Type B pancreatic cell (in vitro differentiated cells): ENCODE measurements around the gene TSHZ2. TPM values are rescaled to one million over a fixed set of nuclear protein-coding genes. Genes with fewer than 3 reads are reported as not detected.

Experiments
- DNase-seq: peaks from one replicate; pipeline ENCODE4 v3.0.0; 2021; ENCODE audit warnings: mixed read lengths; ENCODE audit not compliant: unreplicated experiment; ENCODE audit errors: extremely low spot score
- H3K27ac Mint-ChIP-seq: 2 replicates; pipeline ENCODE4 v1.8.0; 2021; ENCODE audit warnings: mild to moderate bottlenecking, mixed read lengths
- H3K27me3 Mint-ChIP-seq: 2 replicates; pipeline ENCODE4 v1.8.0; 2021; ENCODE audit warnings: mixed read lengths
- H3K36me3 Mint-ChIP-seq: 2 replicates; pipeline ENCODE4 v1.8.0; 2021; ENCODE audit warnings: mixed read lengths
- H3K4me1 Mint-ChIP-seq: one replicate; pipeline ENCODE4 v1.8.0; 2021; ENCODE audit warnings: mixed read lengths; ENCODE audit not compliant: unreplicated experiment
- H3K4me3 Mint-ChIP-seq: 2 replicates; pipeline ENCODE4 v1.8.0; 2021; ENCODE audit warnings: mild to moderate bottlenecking, mixed read lengths
- H3K9me3 Mint-ChIP-seq: 2 replicates; pipeline ENCODE4 v1.8.0; 2021; ENCODE audit warnings: mixed read lengths
- total RNA-seq: library from RNA; stranded (reverse); gene quantifications from 2 replicates; pipeline ENCODE4 v1.2.1, GENCODE V29; 2021; ENCODE audit warnings: low replicate concordance
- TF ChIP-seq, protein P1 (sequence below): fragments of 200-600 bp; sonication (generic); conservative IDR thresholded peaks from 2 replicates; pipeline ENCODE4 v1.5.0; 2021; ENCODE audit warnings: antibody characterized with exemption, mild to moderate bottlenecking

The TSHZ2 gene
- total RNA-seq, 1 donor from 2014 or later = 45.5 TPM

DNA sequence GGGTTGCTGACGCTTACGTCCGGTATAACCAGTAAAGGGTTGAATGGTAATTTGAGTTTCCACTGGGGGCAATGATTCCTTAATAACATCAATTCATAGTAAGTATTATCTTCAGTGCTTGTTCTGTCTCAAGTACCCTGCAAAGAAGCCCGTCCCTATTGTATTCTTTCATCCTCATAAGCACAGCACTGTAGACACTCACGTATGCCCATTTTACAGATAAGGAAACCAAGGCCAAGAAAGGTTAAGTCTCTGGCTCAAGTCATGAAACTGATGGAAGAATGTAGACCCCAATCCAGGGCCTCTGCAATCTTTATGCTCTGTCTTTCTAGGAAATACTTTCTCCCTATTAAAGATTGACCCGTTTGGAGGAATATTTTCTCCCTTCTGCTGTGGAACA, 370.3 kb downstream of the TSHZ2 start:
- DNase-seq = no peak
- H3K9me3 Mint-ChIP-seq = peaks cover 9% of the 10 kb centered on the region
- no peak overlapping the region for H3K4me3 Mint-ChIP-seq
- peaks cover 11% of the 10 kb centered on the region for H3K36me3 Mint-ChIP-seq
- TF ChIP-seq, protein P1, sequence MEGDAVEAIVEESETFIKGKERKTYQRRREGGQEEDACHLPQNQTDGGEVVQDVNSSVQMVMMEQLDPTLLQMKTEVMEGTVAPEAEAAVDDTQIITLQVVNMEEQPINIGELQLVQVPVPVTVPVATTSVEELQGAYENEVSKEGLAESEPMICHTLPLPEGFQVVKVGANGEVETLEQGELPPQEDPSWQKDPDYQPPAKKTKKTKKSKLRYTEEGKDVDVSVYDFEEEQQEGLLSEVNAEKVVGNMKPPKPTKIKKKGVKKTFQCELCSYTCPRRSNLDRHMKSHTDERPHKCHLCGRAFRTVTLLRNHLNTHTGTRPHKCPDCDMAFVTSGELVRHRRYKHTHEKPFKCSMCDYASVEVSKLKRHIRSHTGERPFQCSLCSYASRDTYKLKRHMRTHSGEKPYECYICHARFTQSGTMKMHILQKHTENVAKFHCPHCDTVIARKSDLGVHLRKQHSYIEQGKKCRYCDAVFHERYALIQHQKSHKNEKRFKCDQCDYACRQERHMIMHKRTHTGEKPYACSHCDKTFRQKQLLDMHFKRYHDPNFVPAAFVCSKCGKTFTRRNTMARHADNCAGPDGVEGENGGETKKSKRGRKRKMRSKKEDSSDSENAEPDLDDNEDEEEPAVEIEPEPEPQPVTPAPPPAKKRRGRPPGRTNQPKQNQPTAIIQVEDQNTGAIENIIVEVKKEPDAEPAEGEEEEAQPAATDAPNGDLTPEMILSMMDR = no peak
- H3K4me1 Mint-ChIP-seq = peaks cover 5% of the 10 kb centered on the region
- H3K27me3 Mint-ChIP-seq = no peaks in the 10 kb centered on the region
- H3K27ac Mint-ChIP-seq = no peak overlapping the region

DNA sequence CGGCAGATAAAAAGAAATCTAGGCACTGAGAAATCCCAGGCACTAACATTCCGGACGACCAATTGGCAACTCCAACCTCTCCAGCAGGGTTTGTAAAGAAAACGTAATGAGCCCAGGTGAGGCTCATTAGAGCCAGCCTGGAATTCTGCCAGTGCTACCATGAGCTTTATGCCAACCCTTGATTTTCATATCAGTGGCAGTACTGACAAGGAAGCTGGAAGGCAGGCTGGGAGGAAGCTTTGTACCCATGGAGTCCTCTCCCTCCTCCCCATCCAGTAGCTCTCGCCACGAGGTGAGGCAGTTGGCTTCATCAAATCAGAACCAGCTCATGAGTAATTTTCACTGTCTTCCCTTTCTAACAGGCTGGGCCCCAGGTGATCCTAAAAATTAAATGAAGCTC, 371.3 kb downstream of the TSHZ2 start:
- no peak for DNase-seq
- Mint-ChIP-seq H3K36me3 (peaks cover 17% of the 10 kb centered on the region), H3K4me1 (peaks cover 5% of the 10 kb centered on the region), H3K9me3 (peaks cover 10% of the 10 kb centered on the region), H3K4me3 (no peak overlapping the region), H3K27ac (no peak overlapping the region), H3K27me3 (no peaks in the 10 kb centered on the region)
- TF ChIP-seq, protein P1 = no peak

DNA sequence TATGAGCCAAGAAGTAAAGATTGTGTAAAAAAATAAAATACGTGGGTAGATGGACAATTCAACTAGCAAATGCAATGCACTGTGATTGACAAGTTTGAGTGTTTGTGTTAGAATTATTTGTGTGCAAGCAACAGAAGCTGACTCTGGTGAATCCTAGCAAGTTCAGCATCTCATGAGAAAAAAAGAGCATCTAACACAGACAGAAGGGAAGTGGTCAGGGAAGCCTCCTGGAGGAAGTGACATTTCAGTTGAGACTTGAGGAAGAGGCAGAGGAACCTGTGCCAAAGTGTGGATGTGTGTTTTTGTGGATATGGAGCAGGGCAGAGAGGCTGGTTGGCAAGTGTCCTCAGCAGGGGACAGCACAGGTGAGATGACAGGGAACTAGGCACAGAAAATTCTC, 372.7 kb downstream of the TSHZ2 start:
- Mint-ChIP-seq H3K27ac (no peak overlapping the region), H3K9me3 (peaks cover 10% of the 10 kb centered on the region), H3K4me3 (no peak overlapping the region), H3K4me1 (peaks cover 6% of the 10 kb centered on the region), H3K27me3 (no peaks in the 10 kb centered on the region), H3K36me3 (peaks cover 17% of the 10 kb centered on the region)
- DNase-seq = no peak
- TF ChIP-seq, protein P1 = no peak

DNA sequence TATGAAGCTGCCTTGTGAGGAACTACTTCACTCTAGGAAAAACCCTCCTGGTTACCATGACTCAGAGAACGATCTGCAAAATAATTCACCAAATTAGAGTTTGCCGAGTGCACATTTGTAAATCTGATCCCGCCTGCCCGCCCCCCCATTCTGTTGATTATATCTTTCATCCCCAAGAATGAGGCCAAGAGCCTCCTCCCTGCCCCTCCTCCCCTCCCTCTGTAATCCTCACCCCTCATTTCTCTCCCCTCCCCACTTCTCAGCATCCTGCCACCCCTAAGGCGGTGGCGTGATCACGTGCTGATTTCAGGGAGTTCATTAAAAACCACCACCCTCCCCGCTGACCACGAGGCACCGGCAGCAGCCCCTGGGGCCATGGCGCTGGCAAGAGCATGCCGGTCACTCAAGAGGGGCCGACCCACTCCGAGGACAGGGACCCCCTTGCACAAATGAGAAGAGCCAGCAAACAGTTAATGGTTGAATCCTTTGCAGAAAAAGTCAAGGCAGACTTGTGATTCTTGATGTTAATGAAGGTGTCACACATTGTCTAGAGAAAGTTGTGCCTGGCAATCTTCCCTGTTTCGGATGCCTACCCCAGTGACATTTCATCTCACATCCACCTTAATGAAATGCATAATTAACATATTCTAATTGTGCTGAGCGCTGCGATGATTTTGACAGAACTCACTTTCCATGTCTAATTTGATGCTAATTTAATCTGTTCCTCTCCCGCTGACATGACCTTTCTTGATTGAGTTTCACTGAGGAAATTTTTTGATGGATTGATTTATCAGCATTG, 373.6 kb downstream of the TSHZ2 start:
- no peaks in the 10 kb centered on the region for H3K27me3 Mint-ChIP-seq
- TF ChIP-seq, protein P1 = no peak
- peaks cover 10% of the 10 kb centered on the region for H3K9me3 Mint-ChIP-seq
- peaks cover 20% of the 10 kb centered on the region for H3K36me3 Mint-ChIP-seq
- peaks cover 9% of the 10 kb centered on the region for H3K4me1 Mint-ChIP-seq
- DNase-seq = no peak
- H3K4me3 Mint-ChIP-seq = no peak overlapping the region
- H3K27ac Mint-ChIP-seq = no peak overlapping the region

DNA sequence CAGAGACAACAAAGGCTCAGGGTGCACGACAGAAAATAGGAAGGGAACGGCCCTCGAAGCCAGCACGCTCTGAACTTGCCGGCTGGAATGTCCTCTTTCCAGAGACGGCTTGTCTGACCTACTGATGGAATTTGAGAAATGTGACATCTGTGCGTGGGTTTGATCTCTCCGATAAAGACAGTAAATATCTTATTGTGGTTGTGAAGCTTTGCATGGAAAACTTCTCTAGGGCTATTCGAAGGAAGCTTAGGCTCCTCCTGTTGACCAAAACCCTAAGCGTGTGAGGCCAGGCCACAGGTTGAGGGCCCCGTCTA, 374.1 kb downstream of the TSHZ2 start:
- H3K4me3 Mint-ChIP-seq = no peak overlapping the region
- peaks cover 9% of the 10 kb centered on the region for H3K4me1 Mint-ChIP-seq
- no peak for DNase-seq
- no peak overlapping the region for H3K27ac Mint-ChIP-seq
- TF ChIP-seq, protein P1 = no peak
- H3K9me3 Mint-ChIP-seq = peaks cover 10% of the 10 kb centered on the region
- peaks cover 20% of the 10 kb centered on the region for H3K36me3 Mint-ChIP-seq
- no peaks in the 10 kb centered on the region for H3K27me3 Mint-ChIP-seq
